Activated gamma-delta T cell treated with Interleukin-2 at 50 U/mL for 16 hours (primary cell): ENCODE data around the gene POLR3E.
A peak's percentile ranks its signal among the peaks of the same experiment; 100 is the strongest.

ENCODE experiments used
- DNase-seq: peaks from one replicate; pipeline ENCODE4 v3.0.0-alpha.2; 2020

Gene POLR3E

GRCh38 chr16:22317625-22318024 lies 20.4 kb downstream of the POLR3E start:
- DNase-seq, result no peak

- peak; percentile 60 for DNase-seq
Observed at GRCh38 chr16:22318690-22319358, 21.6 kb downstream of the POLR3E start.

GRCh38 chr16:22320572-22321339 lies 23.5 kb downstream of the POLR3E start:
- no peak for DNase-seq

- peak; percentile 69 for DNase-seq
Observed at GRCh38 chr16:22321340-22322001, 24.3 kb downstream of the POLR3E start.

GRCh38 chr16:22322021-22322471 lies 24.8 kb downstream of the POLR3E start:
- DNase-seq, result no peak

GRCh38 chr16:22322741-22323140 lies 25.5 kb downstream of the POLR3E start:
- no peak for DNase-seq

- DNase-seq, result no peak
Observed at GRCh38 chr16:22323173-22323958, 26.2 kb downstream of the POLR3E start.

GRCh38 chr16:22323959-22324786 lies 27.0 kb downstream of the POLR3E start:
- no peak for DNase-seq

GRCh38 chr16:22324787-22325597 lies 27.8 kb downstream of the POLR3E start:
- DNase-seq, result no peak

- no peak for DNase-seq
Observed at GRCh38 chr16:22325598-22326368, 28.6 kb downstream of the POLR3E start.

- no peak for DNase-seq
Observed at GRCh38 chr16:22326369-22326652, 29.1 kb downstream of the POLR3E start.

- DNase-seq, result no peak
Observed at GRCh38 chr16:22326771-22327445, 29.7 kb downstream of the POLR3E start.

- DNase-seq, result no peak
Observed at GRCh38 chr16:22327446-22327775, 30.2 kb downstream of the POLR3E start.

GRCh38 chr16:22328081-22328725 lies 31.0 kb downstream of the POLR3E start:
- no peak for DNase-seq

- no peak for DNase-seq
Observed at GRCh38 chr16:22329199-22329695, 32.0 kb downstream of the POLR3E start.

- DNase-seq, result no peak
Observed at GRCh38 chr16:22330326-22330725, 33.1 kb downstream of the POLR3E start.

- no peak for DNase-seq
Observed at GRCh38 chr16:22333457-22333994, 36.3 kb downstream of the POLR3E start.

GRCh38 chr16:22335668-22336246 lies 38.5 kb downstream of the POLR3E start:
- no peak for DNase-seq

- DNase-seq, result no peak
Observed at GRCh38 chr16:22336581-22336980, 39.4 kb downstream of the POLR3E start.
